IMR-90 (cell line): ENCODE measurements around the gene BMP10. TPM values are rescaled to one million over a fixed set of nuclear protein-coding genes. Genes with fewer than 3 reads are reported as not detected.

Experiments used
- ATAC-seq: fragments of 200-7000 bp; cut with Tn5 transposase; 2 replicates; pipeline ENCODE4 v1.9.1; 2020; ENCODE audit warnings: low read depth, mild to moderate bottlenecking, moderate library complexity
- BruUV-seq: library from RNA; stranded (reverse); fragments of 400-500 nt; replicated peaks from 2 replicates; lab custom pipeline; 2021; lab: Mats Ljungman, UMichigan
- CTCF ChIA-PET: fragments of 300-600 bp; formaldehyde crosslinking; extraction: SDS; loops from one replicate; lab custom pipeline; 2021; ENCODE audit warnings: antibody characterized with exemption; lab: Yijun Ruan, JAX
- POLR2A ChIA-PET: fragments of 300-600 bp; sonication (Branson Sonifier 250); formaldehyde crosslinking; loops from one replicate; lab custom pipeline; 2022; ENCODE audit warnings: antibody characterized with exemption; ENCODE audit not compliant: unreplicated experiment; lab: Charles Lee
- DNase-seq: peaks from one replicate; pipeline ENCODE4 v3.0.0; 2013
- H2AFZ ChIP-seq: replicated peaks from 2 replicates; pipeline ENCODE3; 2013; ENCODE audit warnings: low read length, mild to moderate bottlenecking; ENCODE audit not compliant: poor library complexity
- H2AK5ac ChIP-seq: 2 replicates; pipeline ENCODE4 v1.6.1; 2013; ENCODE audit warnings: low read depth, low read length, inconsistent platforms
- H2AK9ac ChIP-seq: replicated peaks from 2 replicates; pipeline ENCODE3; 2013; ENCODE audit warnings: mild to moderate bottlenecking, low read depth, low read length, moderate library complexity; ENCODE audit not compliant: poor library complexity
- H2BK120ac ChIP-seq: 2 replicates; pipeline ENCODE4 v1.6.1; 2013; ENCODE audit warnings: low read depth, low read length, inconsistent platforms
- H2BK15ac ChIP-seq: 3 replicates; pipeline ENCODE4 v1.6.1; 2013; ENCODE audit warnings: low read depth, low read length, inconsistent platforms
- H2BK20ac ChIP-seq: 2 replicates; pipeline ENCODE4 v1.6.1; 2013; ENCODE audit warnings: low read depth, mild to moderate bottlenecking, inconsistent platforms, low read length, moderate library complexity
- H2BK5ac ChIP-seq: 2 replicates; pipeline ENCODE4 v1.6.1; 2013; ENCODE audit warnings: mild to moderate bottlenecking, low read depth, low read length, inconsistent platforms; ENCODE audit not compliant: poor library complexity, severe bottlenecking
- H3K14ac ChIP-seq: replicated peaks from 2 replicates; pipeline ENCODE4 v1.6.1; 2013; ENCODE audit warnings: low read depth, low read length, inconsistent platforms
- H3K18ac ChIP-seq: 2 replicates; pipeline ENCODE4 v1.6.1; 2013; ENCODE audit warnings: low read depth, low read length, control low read depth
- H3K23ac ChIP-seq: 2 replicates; pipeline ENCODE4 v1.6.1; 2013; ENCODE audit warnings: low read depth, low read length, inconsistent platforms
- H3K27ac ChIP-seq: 2 replicates; pipeline ENCODE4 v1.5.1; 2013; ENCODE audit warnings: mild to moderate bottlenecking, control low read depth, low read length; ENCODE audit not compliant: insufficient read depth
- H3K27me3 ChIP-seq: 2 replicates; pipeline ENCODE4 v1.6.1; 2013; ENCODE audit warnings: low read length; ENCODE audit not compliant: control insufficient read depth, insufficient read depth
- H3K36me3 ChIP-seq: 2 replicates; pipeline ENCODE4 v1.6.1; 2013; ENCODE audit warnings: low read length, mixed read lengths; ENCODE audit not compliant: control insufficient read depth, insufficient read depth
- H3K4ac ChIP-seq: 2 replicates; pipeline ENCODE4 v1.6.1; 2013; ENCODE audit warnings: low read depth, low read length, inconsistent platforms
- H3K4me1 ChIP-seq: 2 replicates; pipeline ENCODE4 v1.6.1; 2013; ENCODE audit warnings: low read length, mixed read lengths; ENCODE audit not compliant: control insufficient read depth, insufficient read depth
- H3K4me2 ChIP-seq: 2 replicates; pipeline ENCODE4 v1.6.1; 2013; ENCODE audit warnings: low read depth, mild to moderate bottlenecking, control low read depth, low read length, moderate library complexity
- H3K4me3 ChIP-seq: 2 replicates; pipeline ENCODE4 v1.5.1; 2013; ENCODE audit warnings: low read depth, mild to moderate bottlenecking, control low read depth, low read length, moderate library complexity; ENCODE audit not compliant: insufficient read depth
- H3K56ac ChIP-seq: 2 replicates; pipeline ENCODE4 v1.6.1; 2013; ENCODE audit warnings: low read length, inconsistent platforms; ENCODE audit not compliant: insufficient read depth; ENCODE audit errors: extremely low read depth
- H3K79me1 ChIP-seq, 2 experiments: 2 replicates each; pipeline ENCODE4 v1.6.1; 2013; ENCODE audit warnings: low read length in 2 of 2, inconsistent platforms in 1 of 2, low read depth in 1 of 2
- H3K9ac ChIP-seq: 2 replicates; pipeline ENCODE4 v1.6.1; 2013; ENCODE audit warnings: low read depth, low read length, control low read depth
- H3K9me1 ChIP-seq: 2 replicates; pipeline ENCODE4 v1.6.1; 2013; ENCODE audit warnings: low read length, inconsistent platforms; ENCODE audit not compliant: insufficient read depth
- H3K9me3 ChIP-seq: 2 replicates; pipeline ENCODE4 v1.6.1; 2013; ENCODE audit warnings: low read length; ENCODE audit not compliant: control insufficient read depth, insufficient read depth
- H4K20me1 ChIP-seq: 2 replicates; pipeline ENCODE4 v1.6.1; 2013; ENCODE audit warnings: low read length, inconsistent platforms; ENCODE audit not compliant: insufficient read depth
- H4K5ac ChIP-seq: 2 replicates; pipeline ENCODE4 v1.6.1; 2013; ENCODE audit warnings: mild to moderate bottlenecking, low read depth, low read length, control low read depth
- H4K8ac ChIP-seq, 2 experiments: 2 replicates each; pipeline ENCODE4 v1.6.1; 2013; ENCODE audit warnings: low read depth in 2 of 2, low read length in 2 of 2, control low read depth in 1 of 2, inconsistent platforms in 1 of 2
- H4K91ac ChIP-seq: 2 replicates; pipeline ENCODE4 v1.6.1; 2013; ENCODE audit warnings: low read depth, low read length, inconsistent platforms; ENCODE audit not compliant: insufficient read depth
- BHLHE40 ChIP-seq: fragments of 150-350 bp; IDR thresholded peaks from 2 replicates; pipeline ENCODE4 v1.6.1; 2016; ENCODE audit warnings: mild to moderate bottlenecking, low read depth, low read length
- CEBPB ChIP-seq: IDR thresholded peaks from 2 replicates; pipeline ENCODE4 v1.6.1; 2012; ENCODE audit warnings: low read depth, low read length, improper control_type of control experiment
- CHD1 ChIP-seq: IDR thresholded peaks from 2 replicates; pipeline ENCODE4 v1.6.1; 2012; ENCODE audit warnings: low read depth, low read length, improper control_type of control experiment
- MAFK ChIP-seq: IDR thresholded peaks from 2 replicates; pipeline ENCODE4 v1.6.1; 2012; ENCODE audit warnings: low read depth, low read length, improper control_type of control experiment
- MAZ ChIP-seq: IDR thresholded peaks from 2 replicates; pipeline ENCODE4 v1.6.1; 2012; ENCODE audit warnings: low read depth, mild to moderate bottlenecking, low read length, improper control_type of control experiment, moderate library complexity, borderline replicate concordance
- MXI1 ChIP-seq: IDR thresholded peaks from 2 replicates; pipeline ENCODE4 v1.6.1; 2012; ENCODE audit warnings: low read depth, mild to moderate bottlenecking, low read length, moderate library complexity, borderline replicate concordance
- NFE2L2 ChIP-seq: fragments of 150-350 bp; IDR thresholded peaks from 2 replicates; pipeline ENCODE4 v1.6.1; 2016; ENCODE audit warnings: low read depth, mild to moderate bottlenecking, low read length
- RAD21 ChIP-seq: IDR thresholded peaks from 2 replicates; pipeline ENCODE4 v1.6.1; 2012; ENCODE audit warnings: low read length, improper control_type of control experiment
- RCOR1 ChIP-seq: IDR thresholded peaks from 2 replicates; pipeline ENCODE4 v1.6.1; 2012; ENCODE audit warnings: mild to moderate bottlenecking, low read length, improper control_type of control experiment; ENCODE audit not compliant: insufficient replicate concordance
- RFX5 ChIP-seq: IDR thresholded peaks from 2 replicates; pipeline ENCODE4 v1.8.0; 2012; ENCODE audit warnings: low read depth, mild to moderate bottlenecking, low read length, moderate library complexity
- USF2 ChIP-seq: fragments of 150-350 bp; IDR thresholded peaks from 2 replicates; pipeline ENCODE4 v1.6.1; 2017; ENCODE audit warnings: mild to moderate bottlenecking, antibody characterized with exemption, low read length, low read depth
- WGBS, 2 experiments: methylation state at CpG; one replicate each; pipeline versions ENCODE4 v1.1.5 to v1.1.7; 2013; ENCODE audit warnings: missing lambda C conversion rate in 2 of 2; ENCODE audit not compliant: insufficient read length in 1 of 2; ENCODE audit errors: extremely low coverage in 2 of 2; 5-methylcytosine and 5-hydroxymethylcytosine counted together
- dilution Hi-C: fragments of 300-500 bp; cut with HindIII; formaldehyde crosslinking; loops from one replicate; pipeline ENCODE4 v1.14.3; 2018; ENCODE audit warnings: low sequenced_read_pairs; ENCODE audit not compliant: unreplicated experiment
- in situ Hi-C: fragments of 300-500 bp; cut with MboI; formaldehyde crosslinking; loops from 3 replicates; pipeline ENCODE4 v1.14.3; 2019; ENCODE audit warnings: low sequenced_read_pairs, inconsistent platforms, mixed read lengths
- intact Hi-C: fragments of 100-400 bp; cut with micrococcal nuclease; formaldehyde crosslinking; loops from 2 replicates; pipeline ENCODE4 v1.10.0; 2022
- polyA plus RNA-seq, 3 experiments: library from polyadenylated mRNA; depleted of rRNA; stranded (reverse); fragments of >200 nt; gene quantifications; 2 replicates each; pipeline ENCODE4 v1.2.3, GENCODE V29; 2012; ENCODE audit warnings: low replicate concordance in 1 of 3
- total RNA-seq: library from RNA; depleted of rRNA; stranded (reverse); fragments of >200 nt; gene quantifications from 2 replicates; pipeline ENCODE4 v1.2.3, GENCODE V29; 2012

BMP10 gene
- total and polyA plus RNA-seq, 2 of the 4 experiments (the other 2 are of a cell fraction): not detected

DNA sequence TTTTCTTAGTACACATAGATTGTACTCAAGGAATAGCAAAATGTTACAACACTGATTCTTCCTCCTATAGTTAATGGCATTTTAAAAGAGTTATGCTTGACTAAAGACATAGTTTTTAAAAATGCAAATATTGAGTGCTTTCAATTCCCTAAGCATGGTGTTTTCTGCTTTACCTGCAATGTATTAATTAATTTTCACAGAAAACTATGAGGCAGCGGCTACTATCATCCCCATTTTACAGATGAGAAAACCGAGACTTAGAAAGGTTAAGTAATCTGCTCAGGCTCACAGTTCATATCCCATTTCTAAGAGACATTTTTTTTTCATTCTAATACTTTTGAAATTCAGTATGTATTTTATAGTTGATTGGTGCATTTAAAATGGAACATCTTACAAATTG, 38.0 kb downstream of the BMP10 start:
- ATAC-seq (no peak), DNase-seq (no peak)
- H4K91ac ChIP-seq: no peak overlapping the region
- BruUV-seq: no TSS peak
- H3K4me1 ChIP-seq: peaks cover 25% of the 10 kb centered on the region
- no peak overlapping the region for H3K23ac ChIP-seq
- CTCF ChIA-PET: interaction anchor here (1.1 kb wide), 1 partner anchor 47 kb away, joined by 5 read pairs; no protein-coding TSS in a partner anchor
- no peak overlapping the region for H3K4me2 ChIP-seq
- in situ Hi-C loops (no loop called here), intact Hi-C loops (no loop called here), dilution Hi-C loops (no loop called here)
- H3K56ac ChIP-seq: no peak overlapping the region
- no peak overlapping the region for H2BK120ac ChIP-seq
- no peak overlapping the region for H2AK9ac ChIP-seq
- TF ChIP-seq MAZ (no peak), BHLHE40 (no peak), MXI1 (no peak), NFE2L2 (no peak), CEBPB (no peak), RFX5 (no peak), MAFK (no peak), RCOR1 (no peak), RAD21 (no peak), CHD1 (no peak), USF2 (no peak)
- no peak overlapping the region for H3K14ac ChIP-seq
- H4K5ac ChIP-seq: no peak overlapping the region
- H3K9me1 ChIP-seq: peaks cover 28% of the 10 kb centered on the region
- H2AFZ ChIP-seq: no peak overlapping the region
- WGBS, 2 experiments: no CpG with 5 or more reads among the region's 2 CpGs
- no peaks in the 10 kb centered on the region for H3K9me3 ChIP-seq
- H2BK20ac ChIP-seq: no peak overlapping the region
- no peaks in the 10 kb centered on the region for H3K36me3 ChIP-seq
- no peaks in the 10 kb centered on the region for H3K27me3 ChIP-seq
- POLR2A ChIA-PET: no interaction called here
- H3K9ac ChIP-seq: no peak overlapping the region
- no peak overlapping the region for H2AK5ac ChIP-seq
- no peak overlapping the region for H3K4ac ChIP-seq
- H4K8ac ChIP-seq: no peak overlapping the region
- H2BK5ac ChIP-seq: no peak overlapping the region
- peaks cover 0 to 6% of the 10 kb centered on the region in 2 experiments; a peak in 1 of 4 replicates for H3K79me1 ChIP-seq
- H3K18ac ChIP-seq: no peak overlapping the region
- no peaks in the 10 kb centered on the region for H4K20me1 ChIP-seq
- H3K4me3 ChIP-seq: no peak overlapping the region
- no peak overlapping the region for H2BK15ac ChIP-seq
- no peak overlapping the region for H3K27ac ChIP-seq
